GM12872 (cell line): ENCODE measurements around the gene TCEAL2.
"Not testable (repeated sequence)": the region's sequence is repeated elsewhere in the genome, so short reads cannot be mapped to it uniquely, and the experiment has no call there.

Experiments used
- CTCF ChIP-seq: IDR thresholded peaks from 3 replicates; pipeline ENCODE4 v1.5.1; 2011; ENCODE audit warnings: low read depth, mild to moderate bottlenecking, low read length, moderate library complexity; ENCODE audit not compliant: insufficient read depth

Gene TCEAL2

GRCh38 chrX:102125436-102125835 is at the start of gene TCEAL2:
Gene TCEAL2, plus strand, starts transcription at chrX:102125679. Its CDS starts 1,152 bp downstream, at chrX:102126831.
- TF ChIP-seq CTCF = not testable (repeated sequence)

GRCh38 chrX:102077426-102077825 is 48.1 kb upstream of the TCEAL2 start:
- no peak for TF ChIP-seq CTCF

GRCh38 chrX:102085706-102086105 is 39.8 kb upstream of the TCEAL2 start:
- 0 out of 3 replicates have a peak, but pooled peaks have one; percentile 4 for TF ChIP-seq CTCF

GRCh38 chrX:102113367-102113766 is 12.1 kb upstream of the TCEAL2 start:
- TF ChIP-seq CTCF = no peak

GRCh38 chrX:102115748-102116147 is 9.7 kb upstream of the TCEAL2 start:
- no peak for TF ChIP-seq CTCF

GRCh38 chrX:102126863-102127262 is 1.4 kb downstream of the TCEAL2 start:
- TF ChIP-seq CTCF = no peak

GRCh38 chrX:102129473-102129872 is 4.0 kb downstream of the TCEAL2 start:
- TF ChIP-seq CTCF = peak; percentile 25; the same call in 1 of the 3 replicates
